CD1c-positive myeloid dendritic cell (primary cell): ENCODE measurements around the gene TGFB1I1.
"Not testable (repeated sequence)": the region's sequence is repeated elsewhere in the genome, so short reads cannot be mapped to it uniquely, and the experiment has no call there.

Experiments used
- DNase-seq: peaks from one replicate; pipeline ENCODE4 v3.0.0-alpha.2; 2016; ENCODE audit errors: extremely low spot score

TGFB1I1 gene

GRCh38 chr16:31471875-31472708 is at the start of gene TGFB1I1:
Gene TGFB1I1, plus strand, starts transcription at chr16:31472152. Its CDS starts 37 bp downstream, at chr16:31472189.
- DNase-seq = no peak

GRCh38 chr16:31423241-31423640 is 48.7 kb upstream of the TGFB1I1 start:
- no peak for DNase-seq

GRCh38 chr16:31423801-31424200 is 48.2 kb upstream of the TGFB1I1 start:
- DNase-seq = no peak

GRCh38 chr16:31427441-31428278 is 44.3 kb upstream of the TGFB1I1 start:
- peak; percentile 73 for DNase-seq

- DNase-seq = no peak
Observed at GRCh38 chr16:31428279-31428597, 43.7 kb upstream of the TGFB1I1 start, which contains the start of gene COX6A2. Gene COX6A2, minus strand, starts transcription at chr16:31428360. Its CDS starts 35 bp downstream, at chr16:31428325.

- DNase-seq = no peak
Observed at GRCh38 chr16:31428638-31429247, 43.2 kb upstream of the TGFB1I1 start.

GRCh38 chr16:31429314-31429713 is 42.6 kb upstream of the TGFB1I1 start:
- DNase-seq = no peak

GRCh38 chr16:31429796-31430195 is 42.2 kb upstream of the TGFB1I1 start:
- no peak for DNase-seq

- no peak for DNase-seq
Observed at GRCh38 chr16:31430380-31431052, 41.4 kb upstream of the TGFB1I1 start.

GRCh38 chr16:31435341-31436220 is 36.4 kb upstream of the TGFB1I1 start:
- no peak for DNase-seq

- DNase-seq = no peak
Observed at GRCh38 chr16:31436221-31437045, 35.5 kb upstream of the TGFB1I1 start.

- DNase-seq = no peak
Observed at GRCh38 chr16:31438414-31438813, 33.5 kb upstream of the TGFB1I1 start.

- DNase-seq = not testable (repeated sequence)
Observed at GRCh38 chr16:31439023-31439422, 32.9 kb upstream of the TGFB1I1 start.

- DNase-seq = no peak
Observed at GRCh38 chr16:31439519-31439918, 32.4 kb upstream of the TGFB1I1 start.

GRCh38 chr16:31440516-31441184 is 31.3 kb upstream of the TGFB1I1 start:
- DNase-seq = no peak

GRCh38 chr16:31441956-31442355 is 30.0 kb upstream of the TGFB1I1 start:
- no peak for DNase-seq

GRCh38 chr16:31445931-31446330 is 26.0 kb upstream of the TGFB1I1 start:
- not testable (repeated sequence) for DNase-seq

- no peak for DNase-seq
Observed at GRCh38 chr16:31451201-31451600, 20.8 kb upstream of the TGFB1I1 start.

GRCh38 chr16:31451681-31452351 is 20.1 kb upstream of the TGFB1I1 start:
- DNase-seq = peak; percentile 23
